ENCODE results near the gene PRPF4.

- no peak for TF ChIP-seq CTCF (IDR thresholded peaks at IDR 0.05)
- no peak for TF ChIP-seq POLR2AphosphoS5 (IDR thresholded peaks at IDR 0.05)
- no peak for TF ChIP-seq EP300 (IDR thresholded peaks at IDR 0.05)
- no peak for TF ChIP-seq POLR2A (IDR thresholded peaks at IDR 0.05)
Measured at GRCh38 chr9:113301548-113301947, 26.1 kb downstream of the PRPF4 start.

Measured in gastroesophageal sphincter (tissue), 3 donors.